HG03571 (cell line): ENCODE results near the gene KRT12.
"Not testable (repeated sequence)": the region's sequence is repeated elsewhere in the genome, so short reads cannot be mapped to it uniquely, and the experiment has no call there.

Experiments used
- ATAC-seq: cut with Tn5 transposase; IDR thresholded peaks from one replicate; pipeline ENCODE4 v1.9.1; 2021; ENCODE audit not compliant: unreplicated experiment

The KRT12 gene

GRCh38 chr17:40817103-40817682 lies 49.8 kb downstream of the KRT12 start:
- ATAC-seq: no peak

- ATAC-seq: no peak
Measured at GRCh38 chr17:40816569-40816968, 50.5 kb downstream of the KRT12 start.

GRCh38 chr17:40815381-40815780 lies 51.6 kb downstream of the KRT12 start:
- no peak for ATAC-seq

- not testable (repeated sequence) for ATAC-seq
Measured at GRCh38 chr17:40814657-40815056, 52.4 kb downstream of the KRT12 start.

GRCh38 chr17:40813804-40814203 lies 53.2 kb downstream of the KRT12 start:
- ATAC-seq: no peak

- ATAC-seq: no peak
Measured at GRCh38 chr17:40812639-40813038, 54.4 kb downstream of the KRT12 start.
